ENCODE data around the gene ANGEL1.
A peak's percentile ranks its signal among the peaks of the same experiment; 100 is the strongest.

ANGEL1 gene

DNA sequence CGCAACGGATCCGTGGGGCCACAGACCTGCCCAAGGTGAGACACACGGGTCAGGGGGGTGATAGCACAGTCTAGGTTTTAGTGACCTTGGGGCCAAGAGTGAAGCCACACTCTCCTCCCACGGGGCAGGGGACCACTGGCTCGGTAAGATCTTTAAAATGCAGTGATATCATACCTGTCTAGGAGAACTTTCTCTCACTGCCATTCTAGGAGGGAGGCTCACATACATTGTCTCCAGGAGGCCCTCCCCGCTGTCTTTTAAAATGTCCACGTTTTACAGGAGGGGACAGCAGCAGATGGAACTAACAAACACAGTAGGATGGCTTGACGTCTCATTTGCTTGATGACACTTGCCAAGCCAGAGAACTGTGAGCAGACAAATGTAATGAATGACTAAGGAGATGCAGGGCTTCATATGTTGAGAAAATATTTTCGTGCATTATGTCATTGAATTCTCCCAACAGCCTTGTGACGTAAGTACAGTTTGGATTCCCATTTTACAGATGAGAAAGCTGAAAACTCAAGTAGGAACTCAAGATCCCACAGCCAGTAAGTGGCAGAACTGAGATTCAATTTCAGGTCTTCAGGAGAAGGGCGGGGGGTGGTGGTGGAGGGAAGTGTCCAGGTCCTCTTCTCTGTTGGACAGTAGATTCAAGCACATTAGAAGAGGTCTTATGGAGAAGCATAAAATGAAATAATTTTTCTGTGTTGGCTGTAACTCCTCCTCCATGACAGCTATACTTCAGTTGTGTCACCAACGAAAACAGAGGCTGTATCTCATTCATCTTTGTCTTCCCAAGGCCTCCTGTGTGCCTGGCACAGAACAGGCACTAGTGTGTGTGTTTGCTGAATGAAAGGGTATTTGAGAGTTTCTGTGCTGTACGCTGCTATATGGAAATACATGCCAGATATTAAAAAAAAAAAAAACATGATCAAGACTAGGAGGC, 49.3 kb downstream of the ANGEL1 start:
- H3K27me3 ChIP-seq (ENCODE audit: control insufficient read depth, insufficient read depth, low read length), result peaks cover 6% of the 10 kb centered on the region
- H3K4me1 ChIP-seq (ENCODE audit: control insufficient read depth, insufficient read depth, low read length), result peaks cover 7% of the 10 kb centered on the region
- peak overlapping the region; percentile 81 for H3K4me3 ChIP-seq (ENCODE audit: low read length)
- H3K27ac ChIP-seq (ENCODE audit: low read depth, low read length), result no peak overlapping the region
- H3K9ac ChIP-seq (ENCODE audit: low read length), result no peak overlapping the region
- H3K36me3 ChIP-seq (ENCODE audit: control insufficient read depth, insufficient read depth, low read length), result no peaks in the 10 kb centered on the region

GRCh38 chr14:76762411-76763095, 50.1 kb downstream of the ANGEL1 start:
- Histone ChIP-seq H3K27me3 (ENCODE audit: control insufficient read depth, insufficient read depth, low read length) (peaks cover 6% of the 10 kb centered on the region), H3K9ac (ENCODE audit: low read length) (no peak overlapping the region), H3K27ac (ENCODE audit: low read depth, low read length) (no peak overlapping the region), H3K4me1 (ENCODE audit: control insufficient read depth, insufficient read depth, low read length) (peaks cover 5% of the 10 kb centered on the region), H3K4me3 (ENCODE audit: low read length) (peak overlapping the region; percentile 81), H3K36me3 (ENCODE audit: control insufficient read depth, insufficient read depth, low read length) (no peaks in the 10 kb centered on the region)

DNA sequence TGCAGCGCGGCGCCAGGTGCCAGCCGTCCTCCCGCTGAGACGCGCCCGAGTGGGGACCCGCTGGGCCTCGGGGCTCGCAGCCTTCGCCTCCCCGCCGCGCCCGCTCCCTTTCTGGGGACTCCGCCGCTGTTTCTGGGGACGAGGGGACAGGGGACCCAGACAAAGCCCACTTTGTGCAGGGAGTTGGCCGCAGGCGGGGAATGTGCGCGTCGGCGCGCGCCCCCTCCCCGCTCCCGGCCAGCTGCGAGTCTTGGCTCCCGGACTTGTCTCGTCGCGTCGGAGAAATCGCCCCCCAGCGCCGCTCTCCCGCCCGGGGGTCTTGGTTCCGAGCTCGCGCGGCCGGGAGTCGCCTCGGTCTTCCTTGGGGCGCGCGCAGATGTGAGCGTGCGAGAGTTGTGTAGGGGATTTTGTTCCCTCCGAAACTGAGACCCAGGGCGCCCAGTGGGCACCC, 50.7 kb downstream of the ANGEL1 start:
- H3K4me3 ChIP-seq (ENCODE audit: low read length), result peak overlapping the region; percentile 81
- H3K36me3 ChIP-seq (ENCODE audit: control insufficient read depth, insufficient read depth, low read length), result no peaks in the 10 kb centered on the region
- H3K27me3 ChIP-seq (ENCODE audit: control insufficient read depth, insufficient read depth, low read length), result peaks cover 6% of the 10 kb centered on the region
- no peak overlapping the region for H3K27ac ChIP-seq (ENCODE audit: low read depth, low read length)
- H3K4me1 ChIP-seq (ENCODE audit: control insufficient read depth, insufficient read depth, low read length), result peaks cover 5% of the 10 kb centered on the region
- H3K9ac ChIP-seq (ENCODE audit: low read length), result no peak overlapping the region

- peak within 1 kb of the TSS; percentile 58 for H3K27ac ChIP-seq (ENCODE audit: low read depth, low read length)
- peaks cover 6% of the 10 kb centered on the region for H3K27me3 ChIP-seq (ENCODE audit: control insufficient read depth, insufficient read depth, low read length)
- H3K4me1 ChIP-seq (ENCODE audit: control insufficient read depth, insufficient read depth, low read length), result peaks cover 5% of the 10 kb centered on the region
- H3K4me3 ChIP-seq (ENCODE audit: low read length), result peak within 1 kb of the TSS; percentile 81
- no peaks in the 10 kb centered on the region for H3K36me3 ChIP-seq (ENCODE audit: control insufficient read depth, insufficient read depth, low read length)
- no peak within 1 kb of the TSS for H3K9ac ChIP-seq (ENCODE audit: low read length)
Observed at GRCh38 chr14:76761136-76761959, 51.3 kb downstream of the ANGEL1 start, which contains the start of gene VASH1. Gene VASH1 (plus strand): TSS chr14:76761468. CDS start chr14:76762822, 1,354 bp downstream.

DNA sequence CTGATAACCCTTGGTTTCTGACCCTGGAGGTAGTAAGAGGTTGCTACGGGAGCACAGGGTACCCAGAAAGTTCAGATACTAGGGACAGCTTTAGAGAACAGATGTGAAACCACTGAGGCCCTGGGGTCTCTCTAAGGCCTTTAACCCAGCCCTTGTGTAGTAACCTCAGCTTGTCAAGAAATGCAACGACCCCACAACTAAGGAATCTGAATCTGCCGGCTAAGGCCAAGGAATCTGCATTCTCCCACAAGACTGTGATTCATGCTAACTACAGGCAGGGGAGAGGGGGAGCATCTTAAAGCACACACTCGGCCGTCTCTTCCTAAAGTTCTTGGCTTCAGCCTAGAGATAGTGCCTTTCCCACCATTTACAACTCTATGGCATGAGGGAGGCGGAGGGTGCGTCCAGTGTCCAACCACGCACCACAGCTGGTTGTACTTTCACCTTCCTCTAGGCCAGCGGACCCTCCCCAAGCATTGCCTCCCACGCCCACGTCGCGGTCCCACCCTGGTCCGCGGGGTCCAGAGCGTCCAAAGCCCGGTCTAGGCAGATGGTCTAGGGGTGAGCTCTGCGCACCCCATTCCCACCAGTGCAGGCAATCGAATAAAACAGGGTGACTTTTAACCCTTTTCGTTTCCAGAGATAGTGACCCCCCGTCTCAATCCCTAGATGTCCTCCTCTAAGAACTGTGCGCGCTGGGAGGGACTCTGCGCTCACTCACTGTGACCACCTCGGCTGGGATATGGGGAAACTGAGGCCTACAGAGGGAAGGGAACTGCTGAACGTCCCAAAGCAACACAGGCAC, 52.1 kb downstream of the ANGEL1 start:
- peaks cover 6% of the 10 kb centered on the region for H3K27me3 ChIP-seq (ENCODE audit: control insufficient read depth, insufficient read depth, low read length)
- no peaks in the 10 kb centered on the region for H3K36me3 ChIP-seq (ENCODE audit: control insufficient read depth, insufficient read depth, low read length)
- no peak overlapping the region for H3K9ac ChIP-seq (ENCODE audit: low read length)
- H3K4me3 ChIP-seq (ENCODE audit: low read length), result peak overlapping the region; percentile 81
- no peak overlapping the region for H3K27ac ChIP-seq (ENCODE audit: low read depth, low read length)
- H3K4me1 ChIP-seq (ENCODE audit: control insufficient read depth, insufficient read depth, low read length), result peaks cover 5% of the 10 kb centered on the region

DNA sequence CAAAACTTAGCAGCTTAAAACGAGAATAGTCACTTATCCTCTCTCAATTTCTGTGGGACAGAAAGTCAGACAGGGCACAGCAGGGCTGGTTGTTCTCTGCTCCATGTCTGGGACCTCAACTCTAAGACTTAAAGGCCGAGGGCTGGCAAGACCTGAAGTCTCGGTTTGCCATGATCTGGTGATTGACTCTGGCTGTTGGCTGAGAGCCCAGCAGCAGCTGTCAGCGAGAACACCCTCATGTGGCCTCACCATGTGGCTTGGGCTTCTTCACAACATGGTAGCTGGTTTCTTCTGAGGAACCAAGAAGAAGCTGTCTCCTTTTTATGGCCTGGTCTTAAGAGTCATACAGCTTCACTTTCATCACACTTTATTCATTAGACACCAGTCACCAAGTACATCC, 53.1 kb downstream of the ANGEL1 start:
- H3K4me3 ChIP-seq (ENCODE audit: low read length), result no peak overlapping the region
- peaks cover 6% of the 10 kb centered on the region for H3K27me3 ChIP-seq (ENCODE audit: control insufficient read depth, insufficient read depth, low read length)
- H3K9ac ChIP-seq (ENCODE audit: low read length), result no peak overlapping the region
- no peaks in the 10 kb centered on the region for H3K36me3 ChIP-seq (ENCODE audit: control insufficient read depth, insufficient read depth, low read length)
- H3K4me1 ChIP-seq (ENCODE audit: control insufficient read depth, insufficient read depth, low read length), result peaks cover 5% of the 10 kb centered on the region
- H3K27ac ChIP-seq (ENCODE audit: low read depth, low read length), result no peak overlapping the region

DNA sequence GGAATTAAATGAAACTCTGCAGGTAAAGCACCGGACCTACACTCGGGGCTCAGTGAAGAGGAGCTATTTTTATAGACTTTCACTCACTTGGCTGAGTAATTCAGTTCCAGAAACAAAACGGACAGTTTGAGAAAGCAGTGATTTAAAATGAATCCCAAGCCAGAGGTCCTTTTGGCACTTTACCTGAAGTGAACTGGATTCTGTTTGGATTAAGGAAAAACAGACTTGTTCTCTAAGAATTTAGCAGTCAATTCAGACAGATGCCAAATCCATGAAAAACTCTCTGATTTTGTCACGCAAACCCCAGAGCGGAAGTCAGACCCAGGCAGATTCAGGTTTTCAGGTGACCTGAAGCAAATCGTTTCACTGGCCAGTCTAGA, 56.3 kb downstream of the ANGEL1 start:
- no peak overlapping the region for H3K27ac ChIP-seq (ENCODE audit: low read depth, low read length)
- H3K4me1 ChIP-seq (ENCODE audit: control insufficient read depth, insufficient read depth, low read length), result peaks cover 5% of the 10 kb centered on the region
- no peak overlapping the region for H3K4me3 ChIP-seq (ENCODE audit: low read length)
- H3K9ac ChIP-seq (ENCODE audit: low read length), result no peak overlapping the region
- no peaks in the 10 kb centered on the region for H3K27me3 ChIP-seq (ENCODE audit: control insufficient read depth, insufficient read depth, low read length)
- no peaks in the 10 kb centered on the region for H3K36me3 ChIP-seq (ENCODE audit: control insufficient read depth, insufficient read depth, low read length)

- peaks cover under 1% of the 10 kb centered on the region for H3K4me1 ChIP-seq (ENCODE audit: control insufficient read depth, insufficient read depth, low read length)
- no peaks in the 10 kb centered on the region for H3K27me3 ChIP-seq (ENCODE audit: control insufficient read depth, insufficient read depth, low read length)
- H3K9ac ChIP-seq (ENCODE audit: low read length), result no peak overlapping the region
- H3K36me3 ChIP-seq (ENCODE audit: control insufficient read depth, insufficient read depth, low read length), result no peaks in the 10 kb centered on the region
- H3K27ac ChIP-seq (ENCODE audit: low read depth, low read length), result no peak overlapping the region
- H3K4me3 ChIP-seq (ENCODE audit: low read length), result no peak overlapping the region
Observed at GRCh38 chr14:76755610-76756370, 56.9 kb downstream of the ANGEL1 start.

GRCh38 chr14:76754586-76754985, 58.1 kb downstream of the ANGEL1 start:
- H3K4me1 ChIP-seq (ENCODE audit: control insufficient read depth, insufficient read depth, low read length), result no peaks in the 10 kb centered on the region
- no peaks in the 10 kb centered on the region for H3K27me3 ChIP-seq (ENCODE audit: control insufficient read depth, insufficient read depth, low read length)
- no peak overlapping the region for H3K4me3 ChIP-seq (ENCODE audit: low read length)
- H3K27ac ChIP-seq (ENCODE audit: low read depth, low read length), result no peak overlapping the region
- no peak overlapping the region for H3K9ac ChIP-seq (ENCODE audit: low read length)
- no peaks in the 10 kb centered on the region for H3K36me3 ChIP-seq (ENCODE audit: control insufficient read depth, insufficient read depth, low read length)

- Histone ChIP-seq H3K4me1 (ENCODE audit: control insufficient read depth, insufficient read depth, low read length) (no peaks in the 10 kb centered on the region), H3K36me3 (ENCODE audit: control insufficient read depth, insufficient read depth, low read length) (no peaks in the 10 kb centered on the region), H3K27ac (ENCODE audit: low read depth, low read length) (no peak overlapping the region), H3K27me3 (ENCODE audit: control insufficient read depth, insufficient read depth, low read length) (no peaks in the 10 kb centered on the region), H3K4me3 (ENCODE audit: low read length) (no peak overlapping the region), H3K9ac (ENCODE audit: low read length) (no peak overlapping the region)
Observed at GRCh38 chr14:76753541-76754198, 59.0 kb downstream of the ANGEL1 start.

DNA sequence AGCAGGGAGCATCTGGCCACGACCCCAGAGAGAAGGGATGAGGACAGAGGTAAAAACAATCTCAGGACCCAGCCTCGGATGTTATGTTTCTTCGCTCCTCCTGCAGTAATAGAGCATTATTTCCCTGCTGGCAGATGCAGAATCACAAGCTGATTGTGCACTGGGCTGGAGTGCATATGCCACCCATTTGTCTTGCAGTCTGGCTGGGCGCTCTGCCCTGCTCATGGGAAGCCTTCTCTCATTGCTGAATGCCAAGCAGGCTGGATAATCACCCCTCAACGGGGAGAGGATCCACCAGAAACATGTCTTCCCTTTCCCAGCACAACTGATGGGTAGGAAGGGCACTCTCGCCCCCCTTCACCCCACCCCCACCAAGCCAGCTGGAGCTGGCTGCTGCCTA, 59.9 kb downstream of the ANGEL1 start:
- Histone ChIP-seq H3K4me1 (ENCODE audit: control insufficient read depth, insufficient read depth, low read length) (no peaks in the 10 kb centered on the region), H3K4me3 (ENCODE audit: low read length) (no peak overlapping the region), H3K36me3 (ENCODE audit: control insufficient read depth, insufficient read depth, low read length) (no peaks in the 10 kb centered on the region), H3K9ac (ENCODE audit: low read length) (no peak overlapping the region), H3K27me3 (ENCODE audit: control insufficient read depth, insufficient read depth, low read length) (no peaks in the 10 kb centered on the region), H3K27ac (ENCODE audit: low read depth, low read length) (no peak overlapping the region)

All from rectal smooth muscle tissue (tissue), 1 donor.